Esophagus muscularis mucosa (tissue), 4 donors: ENCODE results near the gene PITX3.

Source experiments
- EP300 ChIP-seq: sonication (generic); formaldehyde crosslinking; IDR thresholded peaks from one replicate; pipeline ENCODE4 v1.6.1; 2017; ENCODE audit warnings: antibody characterized with exemption
- POLR2A ChIP-seq: fragments of 450-650 bp; IDR thresholded peaks from one replicate; pipeline ENCODE4 v1.6.1; 2017; ENCODE audit warnings: antibody characterized with exemption, moderate library complexity, mild to moderate bottlenecking, low read depth
- TF ChIP-seq, protein P1 (sequence below), 3 experiments: fragments of 200-600 bp in 2 of 3; fragments of 450-650 bp in 1 of 3; sonication (generic) in 2 of 3; IDR thresholded peaks; one replicate each; pipeline ENCODE4 v1.5.1; 2017 to 2019; ENCODE audit warnings: antibody characterized with exemption in 3 of 3, mild to moderate bottlenecking in 2 of 3, moderate library complexity in 1 of 3

DNA sequence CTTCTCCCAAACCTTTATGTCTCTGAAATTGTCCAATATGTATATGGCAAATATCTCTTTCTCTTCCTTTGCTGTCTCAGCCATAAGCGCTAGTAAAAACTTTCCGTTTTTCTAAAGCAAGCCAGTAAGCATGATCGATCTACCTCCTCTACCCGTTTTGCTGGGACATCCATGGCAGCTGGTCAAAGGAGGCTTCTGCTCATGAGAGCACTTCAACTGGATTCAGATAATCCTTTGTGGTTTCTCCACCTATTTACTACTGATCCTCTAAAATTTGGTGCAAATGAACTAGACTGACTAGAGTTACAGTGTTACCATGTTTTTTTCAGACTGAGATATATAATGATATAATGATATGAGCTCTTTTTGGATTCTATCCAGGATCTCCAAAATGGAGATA is 46.7 kb upstream of the PITX3 start:
- TF ChIP-seq, protein P1, sequence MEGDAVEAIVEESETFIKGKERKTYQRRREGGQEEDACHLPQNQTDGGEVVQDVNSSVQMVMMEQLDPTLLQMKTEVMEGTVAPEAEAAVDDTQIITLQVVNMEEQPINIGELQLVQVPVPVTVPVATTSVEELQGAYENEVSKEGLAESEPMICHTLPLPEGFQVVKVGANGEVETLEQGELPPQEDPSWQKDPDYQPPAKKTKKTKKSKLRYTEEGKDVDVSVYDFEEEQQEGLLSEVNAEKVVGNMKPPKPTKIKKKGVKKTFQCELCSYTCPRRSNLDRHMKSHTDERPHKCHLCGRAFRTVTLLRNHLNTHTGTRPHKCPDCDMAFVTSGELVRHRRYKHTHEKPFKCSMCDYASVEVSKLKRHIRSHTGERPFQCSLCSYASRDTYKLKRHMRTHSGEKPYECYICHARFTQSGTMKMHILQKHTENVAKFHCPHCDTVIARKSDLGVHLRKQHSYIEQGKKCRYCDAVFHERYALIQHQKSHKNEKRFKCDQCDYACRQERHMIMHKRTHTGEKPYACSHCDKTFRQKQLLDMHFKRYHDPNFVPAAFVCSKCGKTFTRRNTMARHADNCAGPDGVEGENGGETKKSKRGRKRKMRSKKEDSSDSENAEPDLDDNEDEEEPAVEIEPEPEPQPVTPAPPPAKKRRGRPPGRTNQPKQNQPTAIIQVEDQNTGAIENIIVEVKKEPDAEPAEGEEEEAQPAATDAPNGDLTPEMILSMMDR (IDR thresholded peaks at IDR 0.05): no peak
- no peak for TF ChIP-seq POLR2A
- no peak for TF ChIP-seq EP300
